Nucleus accumbens (tissue), 56 donors: ENCODE measurements around the gene PIPOX.

Experiments used
- DNase-seq, 56 donors: peaks; one replicate each; lab custom pipeline; 2025; lab: John Stamatoyannopoulos, UW

Gene PIPOX

DNA sequence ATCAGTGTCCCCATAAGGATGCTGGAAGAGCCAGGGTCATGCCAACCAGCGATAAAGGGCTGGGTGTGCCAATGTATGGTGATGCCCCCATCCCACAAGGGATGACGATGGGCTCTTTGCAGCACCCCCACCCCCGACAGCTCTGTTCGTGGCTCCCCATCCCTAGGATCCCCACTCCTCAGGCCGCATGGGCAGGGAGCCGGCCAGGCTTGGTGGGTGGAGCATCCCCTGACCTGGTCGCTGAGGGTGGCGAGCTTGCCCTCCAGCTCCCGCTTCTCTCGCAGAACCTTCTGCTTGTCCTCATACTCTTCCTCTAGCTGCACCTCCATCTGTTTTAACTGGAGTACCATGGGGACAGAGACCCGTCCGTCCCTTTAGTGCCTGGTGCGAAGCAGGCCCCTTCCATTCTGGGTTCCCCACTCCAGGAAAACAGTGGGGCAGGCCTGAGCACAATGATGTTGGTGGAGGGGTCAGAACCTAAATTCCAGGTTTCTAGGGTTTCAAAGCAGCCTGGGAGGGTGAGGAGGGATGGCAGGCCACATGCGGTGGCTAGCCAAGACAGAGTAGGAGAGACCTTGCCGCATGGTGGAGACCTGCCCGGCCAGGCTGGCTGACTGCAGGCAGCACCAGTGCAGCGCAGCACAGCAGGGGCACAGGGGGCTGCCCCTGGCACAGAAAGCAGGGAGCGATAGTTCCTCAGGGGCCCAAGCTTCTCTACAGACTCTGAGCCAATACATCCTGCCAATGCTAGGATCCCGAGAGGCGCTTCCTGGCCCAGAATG lies 50.3 kb downstream of the PIPOX start:
- no peak for DNase-seq

DNA sequence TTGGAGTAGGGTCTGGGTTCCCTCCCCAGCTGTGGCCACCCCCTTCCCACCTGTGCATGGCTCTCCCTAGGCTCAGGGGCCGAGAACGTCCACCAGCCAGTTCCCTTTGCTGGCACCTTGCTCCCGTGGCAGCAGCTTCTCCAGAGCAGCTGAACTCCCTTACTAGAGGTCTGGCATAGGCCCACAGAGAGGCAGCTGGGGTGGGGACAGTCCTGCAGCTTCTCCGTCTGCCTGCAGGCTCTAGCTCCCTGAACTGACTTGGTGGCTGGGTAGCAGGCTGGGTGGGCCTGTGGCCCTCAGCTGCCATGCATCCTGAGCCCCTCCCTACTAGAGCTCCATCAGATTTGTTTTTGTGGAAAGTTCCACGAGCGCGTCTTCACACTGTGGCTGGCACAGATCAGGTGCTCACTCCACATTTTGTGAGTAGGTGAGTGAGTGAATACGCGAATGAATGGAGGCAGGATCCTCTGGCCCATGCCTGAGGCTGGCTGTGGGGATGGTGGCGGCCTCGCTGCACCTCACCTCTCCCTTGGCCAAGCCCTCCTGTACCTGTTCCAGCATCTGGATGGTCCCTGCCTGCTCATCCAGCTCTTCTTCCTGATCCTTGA lies 51.3 kb downstream of the PIPOX start:
- no peak for DNase-seq

DNA sequence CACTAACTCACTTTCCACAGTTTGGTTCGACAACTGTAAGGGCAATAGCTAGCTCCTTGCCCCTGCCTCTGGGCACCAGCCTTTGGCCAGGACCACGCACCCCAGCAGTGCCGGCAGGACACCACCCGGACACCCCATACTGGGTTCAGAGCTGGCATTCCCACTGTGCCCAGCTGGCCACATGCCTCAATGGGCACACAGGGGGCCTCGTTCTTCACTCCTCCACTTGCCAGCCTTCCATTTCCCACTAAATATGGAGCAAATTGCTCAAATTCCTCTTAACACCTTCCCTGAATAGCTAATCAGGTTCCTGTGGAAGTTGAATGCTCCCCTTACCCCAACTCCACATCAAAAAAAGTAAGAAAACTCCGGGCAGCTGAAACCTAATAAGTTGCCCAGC lies 52.5 kb downstream of the PIPOX start:
- DNase-seq = no peak

DNA sequence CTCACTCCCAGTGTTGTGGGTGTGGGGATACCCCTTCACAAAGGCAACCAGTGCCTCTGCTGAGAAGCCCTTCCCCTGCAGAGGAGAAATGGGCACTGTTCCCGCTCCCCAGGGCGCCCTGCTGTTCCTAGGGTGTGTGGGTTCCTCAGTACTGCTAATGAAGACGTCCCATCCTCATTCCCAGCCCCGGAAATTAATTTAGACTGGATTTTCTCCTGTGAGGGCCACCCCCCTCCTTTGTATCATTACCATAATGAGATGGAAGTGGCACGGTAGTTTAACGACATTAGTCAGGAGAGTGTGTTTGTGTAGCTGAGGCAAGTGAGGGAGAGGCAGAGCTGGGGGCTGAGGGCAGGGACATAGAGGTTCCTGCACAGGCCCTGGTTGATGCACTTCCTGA lies 53.2 kb downstream of the PIPOX start:
- peak in 27 of 56 donors; percentile 12 to 66 (median 42) for DNase-seq

DNA sequence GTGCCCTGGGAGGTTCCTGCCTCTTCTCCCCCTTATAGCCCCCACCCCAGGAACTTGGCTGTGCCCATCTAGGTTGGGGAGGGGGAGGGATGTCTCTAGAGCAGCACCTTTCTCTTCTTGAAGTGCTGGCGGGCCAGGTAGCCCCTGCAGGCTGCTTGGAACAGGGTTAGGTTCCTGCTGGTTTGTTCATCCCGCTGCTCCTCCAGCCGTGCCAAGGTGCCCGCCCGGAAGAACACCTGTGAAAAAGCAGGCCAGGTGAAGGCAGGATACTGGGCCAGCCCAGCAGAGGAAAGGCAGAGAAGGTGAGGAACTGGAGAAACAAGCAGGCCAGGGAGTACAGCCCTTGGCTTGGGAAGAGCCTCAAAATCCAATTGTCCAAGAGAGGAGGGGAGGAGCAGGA lies 56.6 kb downstream of the PIPOX start:
- DNase-seq = no peak

DNA sequence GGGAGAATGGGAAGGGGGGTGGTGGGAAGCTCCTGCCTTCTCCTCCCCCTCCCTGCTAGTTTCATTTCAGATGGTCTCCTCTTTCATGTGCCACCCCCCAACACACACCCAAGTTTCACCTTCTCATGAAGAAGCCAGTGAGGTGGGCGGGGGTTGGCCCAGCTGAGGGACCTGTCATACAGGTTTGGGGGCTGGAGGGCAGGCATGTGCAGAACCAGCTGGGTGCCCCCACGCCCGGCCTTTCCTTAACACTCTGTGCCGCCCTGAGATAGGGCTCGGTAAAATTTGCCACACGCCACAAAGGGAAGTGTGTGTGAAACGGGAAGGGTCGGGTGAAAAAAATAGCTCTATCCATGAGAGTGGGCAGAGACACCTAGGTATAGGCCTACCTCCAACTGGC lies 57.4 kb downstream of the PIPOX start:
- DNase-seq = no peak

DNA sequence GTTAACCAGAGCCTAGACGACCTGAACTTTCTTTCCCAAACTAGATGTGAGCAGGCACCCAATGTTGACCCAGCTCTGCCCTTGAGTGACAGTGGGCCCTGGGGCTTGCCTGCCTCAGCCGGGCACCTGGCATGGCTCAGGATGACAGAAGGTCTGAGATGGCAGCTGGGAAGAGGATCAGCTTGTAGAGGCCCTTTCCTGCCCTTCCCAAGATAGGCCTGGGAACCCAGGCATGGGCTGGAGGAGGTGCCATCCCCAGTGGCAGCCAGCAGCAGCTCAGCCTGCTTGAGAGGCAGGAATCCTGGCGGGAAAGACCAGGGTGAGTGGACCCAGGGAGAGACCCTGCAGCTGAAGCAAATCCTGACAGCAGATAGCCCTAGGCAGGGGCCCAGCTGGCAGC lies 59.1 kb downstream of the PIPOX start:
- DNase-seq = no peak

DNA sequence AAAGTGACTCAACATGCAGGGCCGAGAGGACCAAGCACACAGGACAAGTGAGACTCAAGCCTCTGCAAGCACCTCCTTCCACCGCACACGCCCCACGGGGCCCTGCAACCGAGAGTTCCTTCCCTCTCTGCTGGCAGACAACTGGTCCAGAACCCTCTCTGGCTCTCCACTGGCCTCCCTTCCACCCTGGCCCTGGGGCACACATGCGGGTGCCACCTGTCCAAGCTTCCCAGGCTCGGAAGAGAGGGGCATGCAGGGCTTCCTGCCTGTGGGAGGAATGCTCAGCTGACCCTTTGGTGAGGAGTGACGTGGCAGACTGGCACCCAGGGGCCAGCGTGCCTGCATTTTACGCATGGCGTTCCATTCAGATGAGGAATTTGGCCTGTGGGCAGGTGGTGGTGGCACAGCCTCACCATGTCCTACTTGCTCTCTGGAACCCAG lies 59.8 kb downstream of the PIPOX start:
- DNase-seq = no peak

DNA sequence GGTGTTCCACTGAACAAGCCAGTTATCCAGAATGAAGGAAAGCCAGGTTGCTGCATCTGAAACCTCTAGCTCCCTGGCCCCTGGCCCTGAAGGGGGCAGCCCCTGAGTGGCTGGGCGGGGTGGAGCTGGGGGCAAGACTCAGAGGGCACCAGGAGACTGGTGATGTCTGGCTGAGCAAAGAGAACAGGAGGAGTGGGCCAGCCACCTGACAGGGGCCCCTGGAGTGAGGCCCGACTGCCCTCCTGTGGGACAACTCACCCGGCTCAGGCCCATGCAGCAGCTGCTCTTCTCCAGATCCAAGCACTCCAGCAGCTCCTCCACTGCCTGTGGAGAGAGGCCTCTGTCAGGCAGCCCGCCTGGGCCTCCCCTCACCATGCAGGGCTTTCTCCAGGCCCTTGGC lies 60.4 kb downstream of the PIPOX start:
- DNase-seq = no peak
